Left ventricle myocardium superior (tissue), 1 donor: ENCODE results near the gene BTD. TPM values are rescaled to one million over a fixed set of nuclear protein-coding genes. Genes with fewer than 3 reads are reported as not detected.

Experiments used
- ATAC-seq: fragments of 200-7000 bp; cut with Tn5 transposase; one replicate; pipeline ENCODE4 v1.9.1; 2020; ENCODE audit warnings: mild to moderate bottlenecking, moderate library complexity
- DNase-seq: peaks from one replicate; pipeline ENCODE4 v3.0.0-alpha.2; 2020
- intact Hi-C: fragments of 100-400 bp; cut with micrococcal nuclease; formaldehyde crosslinking; loops from one replicate; pipeline ENCODE4 v1.11.0; 2022
- microRNA-seq: library from miRNA; unstranded; fragments of <30 nt; microRNA quantifications from one replicate; pipeline ENCODE4 v1.2.0, GENCODE V29; 2020; ENCODE audit warnings: borderline number of aligned reads
- total RNA-seq: library from RNA; stranded (reverse); fragmentation: NEBNext Ultra II Directional; extraction: Animal tissue kit (Norgen Biotek cat#: 25700); gene quantifications from one replicate; pipeline ENCODE4 v1.2.1, GENCODE V29; 2021
- donor health status: DM: no; HTN: yes; CAD: no; lungs with severe emphysema.

Gene BTD
- total RNA-seq, 1 donor from 2014 or later = 11.0 TPM

DNA sequence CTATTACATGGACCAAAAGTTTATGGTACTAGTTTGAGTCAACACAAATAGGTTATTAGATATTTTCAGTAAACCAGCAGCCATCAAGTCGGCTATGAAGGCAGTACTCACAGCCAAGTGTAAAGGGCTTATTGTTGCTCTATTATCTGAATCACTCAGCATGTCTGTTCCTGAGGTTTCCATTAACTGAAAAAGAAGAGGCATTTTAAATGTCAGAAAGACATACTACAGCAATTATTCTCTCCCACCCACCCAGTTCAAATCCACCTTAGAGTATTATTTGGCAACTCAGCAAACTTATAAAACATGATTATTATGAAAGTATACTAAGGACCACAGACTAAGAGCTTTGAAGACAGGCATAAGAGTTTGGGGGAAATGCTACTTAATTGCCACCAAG, 93.1 kb downstream of the BTD start:
- ATAC-seq = no peak
- intact Hi-C loops = no loop called here

More for the DNA sequence above, 93.1 kb downstream of the BTD start:
- no peak for DNase-seq

Small RNA genes within 50 kb of the gene (microRNA-seq; reads per million reads assigned to microRNA genes)
- not detected for gene MIR3134

Other genes starting within 250 kb of the BTD start
- 6.4 TPM for gene METTL6, start 174.2 kb upstream of the BTD start, total RNA-seq
- 7.0 TPM for gene EAF1, start 174.1 kb upstream of the BTD start, total RNA-seq
- 0.99 TPM for gene COLQ, start 80.0 kb upstream of the BTD start, total RNA-seq
- 15.6 TPM for gene HACL1, start 176 bp upstream of the BTD start, total RNA-seq
- 23.9 TPM for gene ANKRD28, start 196.2 kb downstream of the BTD start, total RNA-seq